AG10803 (cell line): ENCODE results near the gene SH3GL3.

Experiments
- DNase-seq: peaks from one replicate; pipeline ENCODE4 v3.0.0; 2010; ENCODE audit warnings: low read depth
- H3K4me3 ChIP-seq: 2 replicates; pipeline ENCODE4 v1.5.1; 2011; ENCODE audit warnings: mild to moderate bottlenecking, low read length, control low read depth
- CTCF ChIP-seq: conservative IDR thresholded peaks from 2 replicates; pipeline ENCODE4 v1.5.1; 2011; ENCODE audit warnings: mild to moderate bottlenecking, low read length, control low read depth, inconsistent platforms

The SH3GL3 gene

GRCh38 chr15:83570756-83571155 lies 123.6 kb downstream of the SH3GL3 start:
- no peak for TF ChIP-seq CTCF
- DNase-seq, result no peak
- no peak overlapping the region for H3K4me3 ChIP-seq

- peak; percentile 32 for DNase-seq
- no peak overlapping the region for H3K4me3 ChIP-seq
- peak; percentile 73 for TF ChIP-seq CTCF
These were observed 124.9 kb downstream of the SH3GL3 start for GRCh38 chr15:83571820-83572707.

GRCh38 chr15:83574345-83574744 lies 127.2 kb downstream of the SH3GL3 start:
- H3K4me3 ChIP-seq, result no peak overlapping the region
- TF ChIP-seq CTCF, result no peak
- no peak for DNase-seq

GRCh38 chr15:83578691-83579090 lies 131.6 kb downstream of the SH3GL3 start:
- TF ChIP-seq CTCF, result no peak
- no peak for DNase-seq
- H3K4me3 ChIP-seq, result no peak overlapping the region

GRCh38 chr15:83581381-83581780 lies 134.2 kb downstream of the SH3GL3 start:
- H3K4me3 ChIP-seq, result no peak overlapping the region
- TF ChIP-seq CTCF, result no peak
- no peak for DNase-seq

GRCh38 chr15:83582381-83582780 lies 135.2 kb downstream of the SH3GL3 start:
- TF ChIP-seq CTCF, result no peak
- DNase-seq, result no peak
- no peak overlapping the region for H3K4me3 ChIP-seq
